Endothelial cell of umbilical vein (primary cell): ENCODE measurements around the gene PLIN5. TPM values are rescaled to one million over a fixed set of nuclear protein-coding genes. Genes with fewer than 3 reads are reported as not detected.

ENCODE experiments used
- BruUV-seq: library from RNA; stranded (reverse); fragments of 400-500 nt; replicated peaks from 2 replicates; lab custom pipeline; 2021; lab: Mats Ljungman, UMichigan
- CTCF ChIA-PET: fragments of 300-600, 350-600 bp; sonication (Branson Sonifier 250); formaldehyde crosslinking; loops from one replicate; lab custom pipeline; 2021; ENCODE audit warnings: antibody characterized with exemption, inconsistent platforms; lab: Charles Lee
- POLR2A ChIA-PET: fragments of 300-600, 350-600 bp; sonication (Branson Sonifier 250); formaldehyde crosslinking; loops from one replicate; lab custom pipeline; 2021; ENCODE audit warnings: antibody characterized with exemption, inconsistent platforms; lab: Charles Lee
- DNase-seq: peaks from one replicate; pipeline ENCODE4 v3.0.0-alpha.2; 2011; ENCODE audit warnings: low read depth, low spot score
- FAIRE-seq: peaks from 2 replicates; lab custom pipeline; 2011; peaks lifted over from hg19 to GRCh38; lab: Jason Lieb, UNC
- H2AFZ ChIP-seq: 2 replicates; pipeline ENCODE4 v1.6.0; 2012; ENCODE audit warnings: low read depth, low read length, control low read depth, inconsistent platforms
- H3K27ac ChIP-seq: 2 replicates; pipeline ENCODE4 v1.5.1; 2011; ENCODE audit warnings: low read depth, mild to moderate bottlenecking, control low read depth, low read length, moderate library complexity; ENCODE audit not compliant: insufficient read depth
- H3K27me3 ChIP-seq, 2 experiments: 2 replicates each; pipeline versions ENCODE4 v1.6.0 to v1.6.1; 2011; ENCODE audit warnings: low read length in 2 of 2, mixed read lengths in 1 of 2; ENCODE audit not compliant: control insufficient read depth in 2 of 2, insufficient read depth in 2 of 2
- H3K36me3 ChIP-seq, 2 experiments: 2 replicates in 1 of 2; 3 replicates in 1 of 2; pipeline ENCODE4 v1.5.1; 2011; ENCODE audit warnings: low read length in 2 of 2, mild to moderate bottlenecking in 1 of 2, moderate library complexity in 1 of 2; ENCODE audit not compliant: control insufficient read depth in 2 of 2, insufficient read depth in 2 of 2; ENCODE audit errors: extremely low read depth in 1 of 2
- H3K4me1 ChIP-seq: 3 replicates; pipeline ENCODE4 v1.5.1; 2011; ENCODE audit warnings: mild to moderate bottlenecking, low read length; ENCODE audit not compliant: control insufficient read depth, insufficient read depth; ENCODE audit errors: extremely low read depth
- H3K4me2 ChIP-seq: 2 replicates; pipeline ENCODE4 v1.6.1; 2011; ENCODE audit warnings: low read length, control low read depth, mixed read lengths; ENCODE audit not compliant: insufficient read depth
- H3K4me3 ChIP-seq, 3 experiments: fragments of 200-600 bp in 1 of 3; sonication (generic), shearing (Covaris generic) in 1 of 3; replicated peaks in 1 of 3; 2 replicates each; pipeline ENCODE4 v1.5.1; 2011 to 2016; ENCODE audit warnings: control low read depth in 3 of 3, low read length in 3 of 3, mild to moderate bottlenecking in 2 of 3, inconsistent platforms in 1 of 3, low read depth in 1 of 3, moderate library complexity in 1 of 3; ENCODE audit not compliant: insufficient read depth in 1 of 3
- H3K79me2 ChIP-seq: 2 replicates; pipeline ENCODE4 v1.6.0; 2012; ENCODE audit warnings: low read length, inconsistent platforms; ENCODE audit not compliant: control insufficient read depth, insufficient read depth
- H3K9ac ChIP-seq: replicated peaks from 2 replicates; pipeline ENCODE3; 2011; ENCODE audit warnings: low read length, control low read depth; ENCODE audit not compliant: insufficient read depth; ENCODE audit errors: extremely low read depth
- H3K9me1 ChIP-seq: replicated peaks from 3 replicates; pipeline ENCODE4 v1.6.0; 2011; ENCODE audit warnings: mild to moderate bottlenecking, low read length; ENCODE audit not compliant: control insufficient read depth, insufficient read depth; ENCODE audit errors: extremely low read depth
- H3K9me3 ChIP-seq: replicated peaks from 2 replicates; pipeline ENCODE4 v1.5.1; 2012; ENCODE audit warnings: low read length, inconsistent platforms; ENCODE audit not compliant: control insufficient read depth, insufficient read depth
- H4K20me1 ChIP-seq: replicated peaks from 2 replicates; pipeline ENCODE3; 2011; ENCODE audit warnings: mild to moderate bottlenecking, low read length; ENCODE audit not compliant: control insufficient read depth, insufficient read depth; ENCODE audit errors: extremely low read depth
- EZH2 ChIP-seq: IDR thresholded peaks from 2 replicates; pipeline ENCODE4 v1.6.1; 2012; ENCODE audit warnings: borderline replicate concordance, low read depth, mild to moderate bottlenecking, moderate library complexity, low read length, inconsistent platforms; ENCODE audit not compliant: severe bottlenecking
- FOS ChIP-seq: IDR thresholded peaks from 2 replicates; pipeline ENCODE4 v1.6.1; 2011; ENCODE audit warnings: mild to moderate bottlenecking, low read length, moderate library complexity, borderline replicate concordance; ENCODE audit not compliant: insufficient read depth
- GATA2 ChIP-seq: IDR thresholded peaks from 2 replicates; pipeline ENCODE4 v1.7.0; 2011; ENCODE audit warnings: low read depth, mild to moderate bottlenecking, moderate library complexity, mixed read lengths, low read length; ENCODE audit not compliant: insufficient read length, insufficient read depth
- JUN ChIP-seq: IDR thresholded peaks from 2 replicates; pipeline ENCODE4 v1.6.1; 2011; ENCODE audit warnings: borderline replicate concordance, low read depth; ENCODE audit not compliant: insufficient read length, insufficient read depth
- MAX ChIP-seq: IDR thresholded peaks from 2 replicates; pipeline ENCODE4 v1.6.1; 2011; ENCODE audit not compliant: insufficient read depth, insufficient read length
- MYC ChIP-seq: IDR thresholded peaks from one replicate; pipeline ENCODE4 v1.6.1; 2011; ENCODE audit warnings: mild to moderate bottlenecking, low read depth, low read length
- POLR2A ChIP-seq: IDR thresholded peaks from 2 replicates; pipeline ENCODE4 v1.6.1; 2012; ENCODE audit warnings: low read depth, mild to moderate bottlenecking, control low read depth, low read length
- POLR2AphosphoS5 ChIP-seq: IDR thresholded peaks from 2 replicates; pipeline ENCODE4 v1.6.1; 2012; ENCODE audit warnings: low read depth, mild to moderate bottlenecking, control low read depth, low read length, moderate library complexity; ENCODE audit not compliant: insufficient read depth
- dilution Hi-C: fragments of 300-500 bp; cut with MboI; formaldehyde crosslinking; loops from one replicate; pipeline ENCODE4 v1.15.0; 2019; ENCODE audit warnings: low sequenced_read_pairs; ENCODE audit not compliant: extremely low pct_ligation_motif_present
- intact Hi-C: fragments of 100-400 bp; cut with micrococcal nuclease; formaldehyde crosslinking; loops from one replicate; pipeline ENCODE4 v1.10.0; 2022
- polyA plus RNA-seq, 4 experiments: library from polyadenylated mRNA; depleted of rRNA in 3 of 4; stranded (reverse) in 3 of 4; unstranded in 1 of 4; fragments of >200 nt; gene quantifications; 2 replicates each; pipeline versions ENCODE4 v1.2.1 to v1.2.3, GENCODE V29; 2011 to 2012; ENCODE audit warnings: missing spikeins in 1 of 4
- total RNA-seq: library from RNA; stranded (reverse); gene quantifications from 2 replicates; pipeline ENCODE4 v1.2.3, GENCODE V29; 2021
- TF ChIP-seq, protein P1 (sequence below), 2 donors: IDR thresholded peaks; 1 replicate in 1 of 2; 2 replicates in 1 of 2; pipeline ENCODE4 v1.5.1; 2011; ENCODE audit warnings: low read length in 2 of 2, mild to moderate bottlenecking in 2 of 2, moderate library complexity in 2 of 2, control low read depth in 1 of 2, inconsistent platforms in 1 of 2, low read depth in 1 of 2; ENCODE audit not compliant: insufficient read depth in 1 of 2; ENCODE audit errors: extremely low read depth in 1 of 2

PLIN5 gene
- total and polyA plus RNA-seq, 2 donors (not counting 3 experiments of a cell fraction or from before 2014, with no cell fraction given) = 0.17 to 0.24 TPM

DNA sequence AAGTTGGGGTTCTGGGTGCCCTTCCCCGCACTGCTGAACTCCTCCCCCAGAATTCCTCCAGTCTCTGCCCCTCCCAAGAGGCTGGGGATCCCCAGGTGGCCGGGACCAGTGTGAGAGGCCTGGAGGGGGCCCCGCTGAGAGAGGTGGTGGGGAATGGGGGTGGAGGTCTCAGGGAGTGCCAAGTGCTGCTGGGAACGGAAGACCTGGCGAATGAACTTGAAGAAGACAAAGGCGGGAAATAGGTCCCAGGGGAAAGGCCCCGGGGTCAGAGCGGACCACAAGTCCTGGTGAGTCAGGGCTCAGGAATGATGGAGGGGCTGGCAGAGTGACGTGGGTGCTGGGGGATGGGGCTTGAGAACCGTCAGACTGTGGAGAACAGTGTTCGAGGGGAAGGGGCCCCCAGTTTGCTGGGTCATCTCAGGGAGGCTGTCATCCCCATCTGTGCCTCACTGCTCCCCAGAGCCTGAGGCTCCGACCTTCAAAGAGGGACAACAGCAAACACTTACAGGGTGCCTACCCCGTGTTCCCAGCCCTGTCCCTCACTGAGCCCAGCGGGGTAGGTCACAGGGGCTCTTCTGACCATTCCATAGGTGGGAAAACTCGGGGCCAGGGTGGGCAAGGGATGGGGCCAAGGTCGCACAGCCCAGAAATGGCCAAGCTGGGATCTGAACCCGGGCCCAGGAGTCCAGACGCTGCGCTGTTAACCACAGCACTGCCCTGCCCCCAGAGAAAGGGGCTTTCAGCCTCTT, 40.4 kb upstream of the PLIN5 start:
- H2AFZ ChIP-seq = no peak overlapping the region
- H3K4me1 ChIP-seq = peaks cover 24% of the 10 kb centered on the region
- no peaks in the 10 kb centered on the region for H3K27me3 ChIP-seq
- peak overlapping the region; percentile 82 for H3K9ac ChIP-seq
- peak overlapping the region; percentile 53 for H3K4me2 ChIP-seq
- no peak overlapping the region for H3K4me3 ChIP-seq
- H3K36me3 ChIP-seq = peaks cover 0 to 11% of the 10 kb centered on the region in 2 experiments
- ChIA-PET CTCF (interaction anchor here (0.7 to 5.7 kb wide), 18 partner anchors 9 to 308 kb away, joined by 3 to 75 read pairs (median 5); partner anchors contain the start of gene SEMA6B), POLR2A (interaction anchor here (0.8 to 1.0 kb wide), 2 partner anchors 51 to 59 kb away, joined by 5 to 8 read pairs; no protein-coding TSS in a partner anchor)
- H4K20me1 ChIP-seq = no peaks in the 10 kb centered on the region
- TSS peak; percentile 95 for BruUV-seq
- DNase-seq = peak; percentile 97
- dilution Hi-C loops = no loop called here
- H3K9me1 ChIP-seq = no peaks in the 10 kb centered on the region
- TF ChIP-seq GATA2 (no peak), POLR2AphosphoS5 (peak; percentile 94), JUN (peak; percentile 94), EZH2 (no peak), MYC (peak; percentile 64), FOS (peak; percentile 93), MAX (no peak), POLR2A (peak; percentile 53)
- TF ChIP-seq, protein P1, sequence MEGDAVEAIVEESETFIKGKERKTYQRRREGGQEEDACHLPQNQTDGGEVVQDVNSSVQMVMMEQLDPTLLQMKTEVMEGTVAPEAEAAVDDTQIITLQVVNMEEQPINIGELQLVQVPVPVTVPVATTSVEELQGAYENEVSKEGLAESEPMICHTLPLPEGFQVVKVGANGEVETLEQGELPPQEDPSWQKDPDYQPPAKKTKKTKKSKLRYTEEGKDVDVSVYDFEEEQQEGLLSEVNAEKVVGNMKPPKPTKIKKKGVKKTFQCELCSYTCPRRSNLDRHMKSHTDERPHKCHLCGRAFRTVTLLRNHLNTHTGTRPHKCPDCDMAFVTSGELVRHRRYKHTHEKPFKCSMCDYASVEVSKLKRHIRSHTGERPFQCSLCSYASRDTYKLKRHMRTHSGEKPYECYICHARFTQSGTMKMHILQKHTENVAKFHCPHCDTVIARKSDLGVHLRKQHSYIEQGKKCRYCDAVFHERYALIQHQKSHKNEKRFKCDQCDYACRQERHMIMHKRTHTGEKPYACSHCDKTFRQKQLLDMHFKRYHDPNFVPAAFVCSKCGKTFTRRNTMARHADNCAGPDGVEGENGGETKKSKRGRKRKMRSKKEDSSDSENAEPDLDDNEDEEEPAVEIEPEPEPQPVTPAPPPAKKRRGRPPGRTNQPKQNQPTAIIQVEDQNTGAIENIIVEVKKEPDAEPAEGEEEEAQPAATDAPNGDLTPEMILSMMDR (IDR thresholded peaks at IDR 0.05; ENCODE audit: extremely low read depth in 1 of 2, insufficient read depth in 1 of 2, low read depth in 1 of 2, low read length in 2 of 2) = no peak
- H3K9me3 ChIP-seq = no peaks in the 10 kb centered on the region
- no peaks in the 10 kb centered on the region for H3K79me2 ChIP-seq
- intact Hi-C loops = loop anchor here (1.0 to 5.0 kb wide), 4 partner anchors 8 to 147 kb away; partner anchors contain the start of genes DPP9 and SEMA6B
- FAIRE-seq = peak; percentile 100
- peak overlapping the region; percentile 99 for H3K27ac ChIP-seq
